ENCODE measurements around the gene IL17RD. TPM values are rescaled to one million over a fixed set of nuclear protein-coding genes. Genes with fewer than 3 reads are reported as not detected.

Gene IL17RD
- total and polyA plus RNA-seq, 2 donors from 2014 or later = 4.4 to 18.9 TPM

- no peak for TF ChIP-seq CTCF (IDR thresholded peaks at IDR 0.05; ENCODE audit: borderline replicate concordance, extremely low read depth, insufficient read depth)
These were observed 107.8 kb downstream of the IL17RD start for GRCh38 chr3:57057351-57057750.

GRCh38 chr3:57053122-57053521, 112.0 kb downstream of the IL17RD start:
- H3K4me3 ChIP-seq (ENCODE audit: low read length in 3 of 3) = no peak overlapping the region
- FAIRE-seq = no peak

More at GRCh38 chr3:57057351-57057750, 107.8 kb downstream of the IL17RD start:
- no peak overlapping the region for H3K27ac ChIP-seq (ENCODE audit: low read depth in 2 of 2, low read length in 2 of 2)
- H3K4me1 ChIP-seq (ENCODE audit: control insufficient read depth in 2 of 3, insufficient read depth in 2 of 3, low read depth in 1 of 3, low read length in 3 of 3) = peaks cover 0 to 2% (median 0%) of the 10 kb centered on the region in 3 donors
- no peak overlapping the region for H3K4me3 ChIP-seq (ENCODE audit: low read length in 3 of 3)
- H3K9me3 ChIP-seq (ENCODE audit: control insufficient read depth in 2 of 3, insufficient read depth in 1 of 3, low read length in 3 of 3) = no peaks in the 10 kb centered on the region
- no peaks in the 10 kb centered on the region for H3K27me3 ChIP-seq (ENCODE audit: control insufficient read depth, insufficient read depth, low read length)
- no peak for FAIRE-seq
- no peak for DNase-seq
- H3K36me3 ChIP-seq (ENCODE audit: control insufficient read depth in 2 of 3, insufficient read depth in 3 of 3, low read length in 3 of 3) = no peaks in the 10 kb centered on the region
- intact Hi-C loops (cut with DNase I) = no loop called here
- no peak overlapping the region for H3K9ac ChIP-seq (ENCODE audit: low read length in 3 of 3)

GRCh38 chr3:57052662-57053061, 112.5 kb downstream of the IL17RD start:
- Histone ChIP-seq H3K27me3 (ENCODE audit: control insufficient read depth, insufficient read depth, low read length) (no peaks in the 10 kb centered on the region), H3K9ac (ENCODE audit: low read length in 3 of 3) (no peak overlapping the region), H3K4me3 (ENCODE audit: low read length in 3 of 3) (no peak overlapping the region), H3K9me3 (ENCODE audit: control insufficient read depth in 2 of 3, insufficient read depth in 1 of 3, low read length in 3 of 3) (no peaks in the 10 kb centered on the region), H3K4me1 (ENCODE audit: control insufficient read depth in 2 of 3, insufficient read depth in 2 of 3, low read depth in 1 of 3, low read length in 3 of 3) (peaks cover 2 to 3% (median 3%) of the 10 kb centered on the region in 3 donors), H3K27ac (ENCODE audit: low read depth in 2 of 2, low read length in 2 of 2) (no peak overlapping the region), H3K36me3 (ENCODE audit: control insufficient read depth in 2 of 3, insufficient read depth in 3 of 3, low read length in 3 of 3) (no peaks in the 10 kb centered on the region)
- TF ChIP-seq CTCF (IDR thresholded peaks at IDR 0.05; ENCODE audit: borderline replicate concordance, extremely low read depth, insufficient read depth) = no peak
- DNase-seq = no peak
- no peak for FAIRE-seq
- intact Hi-C loops (cut with DNase I) = no loop called here

More at GRCh38 chr3:57053122-57053521, 112.0 kb downstream of the IL17RD start:
- H3K27me3 ChIP-seq (ENCODE audit: control insufficient read depth, insufficient read depth, low read length) = no peaks in the 10 kb centered on the region
- H3K4me1 ChIP-seq (ENCODE audit: control insufficient read depth in 2 of 3, insufficient read depth in 2 of 3, low read depth in 1 of 3, low read length in 3 of 3) = peaks cover 0 to under 1% (median under 1%) of the 10 kb centered on the region in 3 donors
- H3K9me3 ChIP-seq (ENCODE audit: control insufficient read depth in 2 of 3, insufficient read depth in 1 of 3, low read length in 3 of 3) = no peaks in the 10 kb centered on the region
- H3K27ac ChIP-seq (ENCODE audit: low read depth in 2 of 2, low read length in 2 of 2) = no peak overlapping the region
- DNase-seq = no peak
- intact Hi-C loops (cut with DNase I) = no loop called here
- TF ChIP-seq CTCF (IDR thresholded peaks at IDR 0.05; ENCODE audit: borderline replicate concordance, extremely low read depth, insufficient read depth) = no peak
- H3K36me3 ChIP-seq (ENCODE audit: control insufficient read depth in 2 of 3, insufficient read depth in 3 of 3, low read length in 3 of 3) = no peaks in the 10 kb centered on the region
- no peak overlapping the region for H3K9ac ChIP-seq (ENCODE audit: low read length in 3 of 3)

GRCh38 chr3:57048728-57049127, 116.4 kb downstream of the IL17RD start:
- H3K4me1 ChIP-seq (ENCODE audit: control insufficient read depth in 2 of 3, insufficient read depth in 2 of 3, low read depth in 1 of 3, low read length in 3 of 3) = peaks cover 3 to 8% (median 3%) of the 10 kb centered on the region in 3 donors
- H3K9me3 ChIP-seq (ENCODE audit: control insufficient read depth in 2 of 3, insufficient read depth in 1 of 3, low read length in 3 of 3) = no peaks in the 10 kb centered on the region
- TF ChIP-seq CTCF (IDR thresholded peaks at IDR 0.05; ENCODE audit: borderline replicate concordance, extremely low read depth, insufficient read depth) = no peak
- no peak for DNase-seq
- no peaks in the 10 kb centered on the region for H3K36me3 ChIP-seq (ENCODE audit: control insufficient read depth in 2 of 3, insufficient read depth in 3 of 3, low read length in 3 of 3)
- intact Hi-C loops (cut with DNase I) = no loop called here
- FAIRE-seq = no peak
- H3K4me3 ChIP-seq (ENCODE audit: low read length in 3 of 3) = no peak overlapping the region
- no peak overlapping the region for H3K27ac ChIP-seq (ENCODE audit: low read depth in 2 of 2, low read length in 2 of 2)
- H3K9ac ChIP-seq (ENCODE audit: low read length in 3 of 3) = no peak overlapping the region
- H3K27me3 ChIP-seq (ENCODE audit: control insufficient read depth, insufficient read depth, low read length) = no peaks in the 10 kb centered on the region

Data from kidney (tissue), 14 donors.